ENCODE results near the gene UNC80.

DNA sequence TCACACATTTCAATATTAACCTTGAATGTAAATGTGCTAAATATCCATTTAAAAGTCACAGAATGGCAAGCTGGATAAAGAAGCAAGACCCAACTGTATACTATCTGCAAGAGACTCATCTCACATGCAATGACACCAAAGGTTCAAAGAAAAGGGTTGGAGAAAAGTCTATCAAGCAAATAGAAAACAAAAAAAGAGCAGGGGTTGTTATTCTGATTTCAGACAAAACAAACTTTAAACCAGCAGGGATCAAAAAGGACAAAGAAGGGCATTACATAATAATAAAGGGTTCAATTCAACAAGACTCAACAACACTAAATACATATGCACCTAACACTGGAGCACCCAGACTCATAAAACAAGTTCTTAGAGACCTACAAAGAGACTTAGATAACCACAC, 14.5 kb upstream of the UNC80 start:
- TF ChIP-seq POLR2A (IDR thresholded peaks at IDR 0.05; ENCODE audit: low read depth, low read length) (no peak), POLR2AphosphoS5 (IDR thresholded peaks at IDR 0.05; ENCODE audit: low read depth, low read length) (no peak), TAF1 (IDR thresholded peaks at IDR 0.05; ENCODE audit: low read depth, low read length) (no peak), SPI1 (IDR thresholded peaks at IDR 0.05; ENCODE audit: low read depth, low read length) (no peak), PAX5 (IDR thresholded peaks at IDR 0.05; ENCODE audit: insufficient read depth, low read length, severe bottlenecking) (no peak), POU2F2 (IDR thresholded peaks at IDR 0.05; ENCODE audit: low read depth, low read length) (no peak)

All from GM12891 (cell line).